ENCODE results near the gene GALNT2. TPM values are rescaled to one million over a fixed set of nuclear protein-coding genes. Genes with fewer than 3 reads are reported as not detected.

Gene GALNT2
- total RNA-seq, 1 experiment from 2014 or later, result 152 TPM

GRCh38 chr1:230044729-230045128 lies 22.3 kb upstream of the GALNT2 start:
- no peak for ATAC-seq
- H3K36me3 ChIP-seq (ENCODE audit: control insufficient read depth, insufficient read depth, low read length), result no peaks in the 10 kb centered on the region
- no peak overlapping the region for H3K4me3 ChIP-seq (ENCODE audit: low read depth in 2 of 2, low read length in 2 of 2)
- BruUV-seq (replicated peaks), result no TSS peak
- ChIA-PET CTCF (no interaction called here), POLR2A (no interaction called here)
- DNase-seq (ENCODE audit: low read depth, low spot score), result no peak
- TF ChIP-seq POLR2AphosphoS5 (IDR thresholded peaks at IDR 0.05; ENCODE audit: low read depth, low read length) (no peak), SIN3A (IDR thresholded peaks at IDR 0.05; ENCODE audit: borderline replicate concordance, insufficient read depth, low read depth, low read length) (no peak), TCF7L2 (IDR thresholded peaks at IDR 0.05; ENCODE audit: low read depth, low read length) (no peak), CTCF (IDR thresholded peaks at IDR 0.05) (no peak), REST (IDR thresholded peaks at IDR 0.05; ENCODE audit: insufficient read depth in 1 of 2, low read depth in 2 of 2, low read length in 1 of 2) (no peak)
- no peaks in the 10 kb centered on the region for H3K4me1 ChIP-seq (ENCODE audit: control insufficient read depth, insufficient read depth, low read length)
- in situ Hi-C loops (cut with HindIII; ENCODE audit: low pct_unique_long_range_greater_than_20kb, low sequenced_read_pairs), result no loop called here
- peaks cover 11% of the 10 kb centered on the region; the same call in 1 of the 2 replicates for H3K27me3 ChIP-seq (ENCODE audit: control insufficient read depth, insufficient read depth, low read length)
- no peaks in the 10 kb centered on the region for H3K9me3 ChIP-seq (ENCODE audit: control insufficient read depth, insufficient read depth, low read depth, low read length)
- intact Hi-C loops (cut with micrococcal nuclease; ENCODE audit: unreplicated experiment), result no loop called here
- no peak overlapping the region for H3K27ac ChIP-seq (ENCODE audit: low read length)

- in situ Hi-C loops (cut with HindIII; ENCODE audit: low pct_unique_long_range_greater_than_20kb, low sequenced_read_pairs) (no loop called here), intact Hi-C loops (cut with micrococcal nuclease; ENCODE audit: unreplicated experiment) (no loop called here)
- Histone ChIP-seq H3K4me3 (ENCODE audit: low read depth in 2 of 2, low read length in 2 of 2) (no peak overlapping the region), H3K9me3 (ENCODE audit: control insufficient read depth, insufficient read depth, low read depth, low read length) (no peaks in the 10 kb centered on the region), H3K36me3 (ENCODE audit: control insufficient read depth, insufficient read depth, low read length) (no peaks in the 10 kb centered on the region), H3K27ac (ENCODE audit: low read length) (no peak overlapping the region), H3K4me1 (ENCODE audit: control insufficient read depth, insufficient read depth, low read length) (no peaks in the 10 kb centered on the region), H3K27me3 (ENCODE audit: control insufficient read depth, insufficient read depth, low read length) (peaks cover 6% of the 10 kb centered on the region; the same call in 1 of the 2 replicates)
- ATAC-seq, result no peak
- no peak for DNase-seq (ENCODE audit: low read depth, low spot score)
- TF ChIP-seq POLR2AphosphoS5 (IDR thresholded peaks at IDR 0.05; ENCODE audit: low read depth, low read length), result no peak
- no peak for TF ChIP-seq REST (IDR thresholded peaks at IDR 0.05; ENCODE audit: insufficient read depth in 1 of 2, low read depth in 2 of 2, low read length in 1 of 2)
- no peak for TF ChIP-seq CTCF (IDR thresholded peaks at IDR 0.05)
- no peak for TF ChIP-seq SIN3A (IDR thresholded peaks at IDR 0.05; ENCODE audit: borderline replicate concordance, insufficient read depth, low read depth, low read length)
- no peak for TF ChIP-seq TCF7L2 (IDR thresholded peaks at IDR 0.05; ENCODE audit: low read depth, low read length)
- BruUV-seq (replicated peaks), result no TSS peak
- POLR2A ChIA-PET, result no interaction called here
- CTCF ChIA-PET, result interaction anchor here (0.8 kb wide), 1 partner anchor 275 kb away, joined by 5 read pairs; no protein-coding TSS in a partner anchor
These were observed 19.7 kb upstream of the GALNT2 start for GRCh38 chr1:230047114-230047865.
